CD14-positive monocyte (primary cell): Measurements from ENCODE around the gene NFU1. TPM values are rescaled to one million over a fixed set of nuclear protein-coding genes. Genes with fewer than 3 reads are reported as not detected.

Experiments
- DNase-seq, 3 donors: peaks; one replicate each; pipeline ENCODE4 v3.0.0-alpha.2; 2011 to 2022
- H2AFZ ChIP-seq: 2 replicates; pipeline ENCODE4 v1.6.0; 2012; ENCODE audit warnings: mild to moderate bottlenecking, low read depth, low read length, inconsistent platforms; ENCODE audit not compliant: insufficient read depth, poor library complexity, severe bottlenecking
- H3K27ac ChIP-seq, 2 donors: 1 replicate in 1 of 2; 2 replicates in 1 of 2; pipeline ENCODE4 v1.5.1; 2012 to 2013; ENCODE audit warnings: low read length in 2 of 2, control low read depth in 1 of 2, inconsistent platforms in 1 of 2, low read depth in 1 of 2, mild to moderate bottlenecking in 1 of 2
- H3K27me3 ChIP-seq, 2 donors: one replicate each; pipeline versions ENCODE4 v1.6.0 to v1.6.1; 2011 to 2013; ENCODE audit warnings: low read length in 2 of 2; ENCODE audit not compliant: control insufficient read depth in 2 of 2, insufficient read depth in 2 of 2
- H3K36me3 ChIP-seq, 2 donors: replicated peaks in 1 of 2; 1 replicate in 1 of 2; 2 replicates in 1 of 2; pipeline versions ENCODE4 v1.5.1 to v1.6.1; 2012 to 2013; ENCODE audit warnings: low read length in 2 of 2, control low read depth in 1 of 2, inconsistent platforms in 1 of 2, mild to moderate bottlenecking in 1 of 2; ENCODE audit not compliant: insufficient read depth in 2 of 2, control insufficient read depth in 1 of 2
- H3K4me1 ChIP-seq, 2 donors: 1 replicate in 1 of 2; 2 replicates in 1 of 2; pipeline versions ENCODE4 v1.5.1 to v1.6.1; 2012 to 2013; ENCODE audit warnings: low read length in 2 of 2, control low read depth in 1 of 2, inconsistent platforms in 1 of 2, mild to moderate bottlenecking in 1 of 2, moderate library complexity in 1 of 2; ENCODE audit not compliant: insufficient read depth in 2 of 2, control insufficient read depth in 1 of 2
- H3K4me2 ChIP-seq: replicated peaks from 2 replicates; pipeline ENCODE3; 2012; ENCODE audit warnings: low read length, moderate library complexity, mild to moderate bottlenecking; ENCODE audit not compliant: poor library complexity, severe bottlenecking; ENCODE audit errors: extremely low read depth
- H3K4me3 ChIP-seq, 3 experiments: fragments of 200-600 bp in 1 of 3; sonication (generic) in 1 of 3; replicated peaks in 1 of 3; 1 replicate in 2 of 3; 2 replicates in 1 of 3; pipeline ENCODE4 v1.5.1; 2011 to 2013; ENCODE audit warnings: low read length in 3 of 3, mild to moderate bottlenecking in 3 of 3, control low read depth in 2 of 3, low read depth in 2 of 3, inconsistent platforms in 1 of 3, moderate library complexity in 1 of 3
- H3K79me2 ChIP-seq: 2 replicates; pipeline ENCODE4 v1.6.0; 2012; ENCODE audit warnings: mild to moderate bottlenecking, control low read depth, inconsistent platforms, low read length, moderate library complexity; ENCODE audit not compliant: insufficient read depth
- H3K9ac ChIP-seq: 2 replicates; pipeline ENCODE4 v1.6.0; 2017; ENCODE audit warnings: low read length, mild to moderate bottlenecking; ENCODE audit not compliant: insufficient read depth, poor library complexity, severe bottlenecking
- H3K9me3 ChIP-seq, 2 donors: replicated peaks in 1 of 2; 1 replicate in 1 of 2; 2 replicates in 1 of 2; pipeline versions ENCODE4 v1.5.1 to v1.6.1; 2012 to 2013; ENCODE audit warnings: low read length in 2 of 2, control low read depth in 1 of 2; ENCODE audit not compliant: control insufficient read depth in 1 of 2, insufficient read depth in 1 of 2
- H4K20me1 ChIP-seq: 2 replicates; pipeline ENCODE4 v1.6.0; 2012; ENCODE audit warnings: mild to moderate bottlenecking, low read length, control low read depth, moderate library complexity; ENCODE audit not compliant: insufficient read depth
- H3K27ac Mint-ChIP-seq, 7 donors: one replicate each; pipeline ENCODE4 v1.8.0; 2020; ENCODE audit warnings: mild to moderate bottlenecking in 7 of 7, mixed read lengths in 7 of 7, moderate library complexity in 6 of 7, inconsistent platforms in 2 of 7
- H3K27me3 Mint-ChIP-seq, 3 donors: one replicate each; pipeline ENCODE4 v1.8.0; 2021 to 2022; ENCODE audit warnings: low read depth in 3 of 3, mild to moderate bottlenecking in 3 of 3, mixed read lengths in 3 of 3, moderate library complexity in 3 of 3, inconsistent platforms in 1 of 3
- H3K36me3 Mint-ChIP-seq, 2 donors: one replicate each; pipeline ENCODE4 v1.8.0; 2020; ENCODE audit warnings: mixed read lengths in 2 of 2, inconsistent platforms in 1 of 2, mild to moderate bottlenecking in 1 of 2
- H3K4me1 Mint-ChIP-seq: one replicate; pipeline ENCODE4 v1.8.0; 2020; ENCODE audit warnings: mild to moderate bottlenecking, mixed read lengths
- H3K4me3 Mint-ChIP-seq, 2 donors: one replicate each; pipeline ENCODE4 v1.8.0; 2020; ENCODE audit warnings: mild to moderate bottlenecking in 2 of 2, mixed read lengths in 2 of 2, moderate library complexity in 1 of 2
- H3K9me3 Mint-ChIP-seq, 7 donors: one replicate each; pipeline ENCODE4 v1.8.0; 2020 to 2022; ENCODE audit warnings: mixed read lengths in 7 of 7, mild to moderate bottlenecking in 6 of 7, moderate library complexity in 6 of 7, inconsistent platforms in 2 of 7
- WGBS: methylation state at CpG from one replicate; pipeline ENCODE4 v1.1.5; 2013; ENCODE audit warnings: missing lambda C conversion rate; ENCODE audit not compliant: insufficient coverage; 5-methylcytosine and 5-hydroxymethylcytosine counted together
- intact Hi-C, 2 donors: fragments of 100-400 bp; cut with micrococcal nuclease; formaldehyde crosslinking; loops; one replicate each; pipeline versions ENCODE4 v1.15.0 to v1.15.1; 2023
- polyA plus RNA-seq, 3 donors: library from polyadenylated mRNA; depleted of rRNA in 1 of 3; unstranded in 2 of 3; stranded (reverse) in 1 of 3; fragments of 300-500 nt in 2 of 3; fragments of >200 nt in 1 of 3; fragmentation: Illumina TruSeq in 2 of 3; gene quantifications; 1 replicate in 2 of 3; 2 replicates in 1 of 3; pipeline ENCODE4 v1.2.3, GENCODE V29; 2012 to 2021
- TF ChIP-seq, protein P1 (sequence below): fragments of 200-600 bp; IDR thresholded peaks from one replicate; pipeline ENCODE4 v1.8.0; 2022; ENCODE audit warnings: antibody characterized with exemption, mild to moderate bottlenecking

The NFU1 gene
- polyA plus RNA-seq, 3 donors = 10.5 to 56.1 (median 43.0) TPM

DNA sequence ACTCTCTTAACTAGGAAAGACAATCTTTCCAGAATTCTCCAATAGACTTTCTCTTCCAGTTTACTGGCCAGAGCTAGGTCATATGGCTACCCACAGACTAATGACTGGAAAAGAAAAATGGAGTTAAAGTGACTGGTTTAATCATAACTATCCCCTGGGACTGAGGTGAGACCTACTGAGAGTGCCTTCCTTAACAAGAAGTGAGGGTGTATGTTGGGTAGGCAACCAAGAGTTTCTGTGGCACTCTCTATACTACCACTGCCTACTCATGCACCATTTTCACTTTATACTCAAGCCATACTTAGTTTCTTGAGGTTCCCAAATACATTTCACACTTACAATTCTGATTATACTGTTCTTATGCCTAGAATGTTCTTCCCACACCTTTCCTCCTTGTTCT, 43.3 kb downstream of the NFU1 start:
- Histone ChIP-seq H3K27ac (no peak overlapping the region), H3K9ac (no peak overlapping the region), H3K79me2 (no peaks in the 10 kb centered on the region), H3K4me1 (peaks cover 10 to 13% of the 10 kb centered on the region in 2 donors), H3K4me3 (no peak overlapping the region), H2AFZ (no peak overlapping the region), H3K36me3 (peaks cover 6 to 35% of the 10 kb centered on the region in 2 donors), H3K4me2 (no peak overlapping the region), H4K20me1 (no peaks in the 10 kb centered on the region), H3K9me3 (no peaks in the 10 kb centered on the region), H3K27me3 (no peaks in the 10 kb centered on the region)
- DNase-seq = no peak
- TF ChIP-seq, protein P1, sequence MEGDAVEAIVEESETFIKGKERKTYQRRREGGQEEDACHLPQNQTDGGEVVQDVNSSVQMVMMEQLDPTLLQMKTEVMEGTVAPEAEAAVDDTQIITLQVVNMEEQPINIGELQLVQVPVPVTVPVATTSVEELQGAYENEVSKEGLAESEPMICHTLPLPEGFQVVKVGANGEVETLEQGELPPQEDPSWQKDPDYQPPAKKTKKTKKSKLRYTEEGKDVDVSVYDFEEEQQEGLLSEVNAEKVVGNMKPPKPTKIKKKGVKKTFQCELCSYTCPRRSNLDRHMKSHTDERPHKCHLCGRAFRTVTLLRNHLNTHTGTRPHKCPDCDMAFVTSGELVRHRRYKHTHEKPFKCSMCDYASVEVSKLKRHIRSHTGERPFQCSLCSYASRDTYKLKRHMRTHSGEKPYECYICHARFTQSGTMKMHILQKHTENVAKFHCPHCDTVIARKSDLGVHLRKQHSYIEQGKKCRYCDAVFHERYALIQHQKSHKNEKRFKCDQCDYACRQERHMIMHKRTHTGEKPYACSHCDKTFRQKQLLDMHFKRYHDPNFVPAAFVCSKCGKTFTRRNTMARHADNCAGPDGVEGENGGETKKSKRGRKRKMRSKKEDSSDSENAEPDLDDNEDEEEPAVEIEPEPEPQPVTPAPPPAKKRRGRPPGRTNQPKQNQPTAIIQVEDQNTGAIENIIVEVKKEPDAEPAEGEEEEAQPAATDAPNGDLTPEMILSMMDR = no peak
- Mint-ChIP-seq H3K27ac (no peak overlapping the region), H3K4me1 (peaks cover 14% of the 10 kb centered on the region), H3K4me3 (no peak overlapping the region), H3K9me3 (no peaks in the 10 kb centered on the region), H3K36me3 (peaks cover 35 to 47% of the 10 kb centered on the region in 2 donors), H3K27me3 (peaks cover 0 to 1% (median 0%) of the 10 kb centered on the region in 3 donors)
- intact Hi-C loops = no loop called here

DNA sequence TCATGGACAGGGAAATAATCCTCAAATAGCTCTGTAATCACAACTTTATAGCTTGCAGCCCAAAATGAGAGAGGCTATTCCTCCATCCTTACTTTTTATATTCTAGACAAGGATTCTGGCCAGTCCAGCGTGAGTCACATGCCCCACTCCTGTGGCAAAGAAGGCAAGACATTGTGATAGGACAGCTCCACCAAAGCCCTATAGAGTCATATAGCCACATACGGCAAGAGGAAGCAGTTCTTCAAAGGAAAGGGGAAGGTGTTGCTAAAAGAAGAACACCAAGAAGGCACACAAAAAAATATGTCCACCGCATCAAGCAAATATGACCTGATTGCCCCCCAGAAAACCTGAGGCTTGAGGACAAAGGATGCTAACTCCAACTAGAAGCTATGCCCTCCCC, 46.8 kb downstream of the NFU1 start:
- Histone ChIP-seq H3K4me1 (peaks cover 28 to 34% of the 10 kb centered on the region in 2 donors), H3K36me3 (peaks cover 0 to 13% of the 10 kb centered on the region in 2 donors), H4K20me1 (no peaks in the 10 kb centered on the region), H3K4me3 (peak overlapping the region in 1 of 3 experiments; percentile 15), H3K9ac (no peak overlapping the region), H3K27ac (peak overlapping the region in 1 of 2 donors; percentile 5), H3K27me3 (no peaks in the 10 kb centered on the region), H3K79me2 (peaks cover 16% of the 10 kb centered on the region), H3K9me3 (no peaks in the 10 kb centered on the region), H3K4me2 (peak overlapping the region; percentile 36), H2AFZ (peak overlapping the region; percentile 38)
- H3K27ac Mint-ChIP-seq = peak overlapping the region; percentile 27 to 72 (median 61)
- DNase-seq = peak; percentile 63 to 73 (median 67)
- H3K27me3 Mint-ChIP-seq = peaks cover 0 to 1% (median 0%) of the 10 kb centered on the region in 3 donors
- peaks cover 33% of the 10 kb centered on the region for H3K4me1 Mint-ChIP-seq
- no CpG with 5 or more reads among the region's 3 CpGs for WGBS
- intact Hi-C loops = no loop called here
- peak overlapping the region; percentile 55 to 62 for H3K4me3 Mint-ChIP-seq
- TF ChIP-seq, protein P1 = no peak
- H3K9me3 Mint-ChIP-seq = no peaks in the 10 kb centered on the region
- H3K36me3 Mint-ChIP-seq = peaks cover 14 to 18% of the 10 kb centered on the region in 2 donors
